GM19468 (cell line): Measurements from ENCODE around the gene PCSK6.
"Not testable (repeated sequence)": the region's sequence is repeated elsewhere in the genome, so short reads cannot be mapped to it uniquely, and the experiment has no call there.

Experiments used
- ATAC-seq: cut with Tn5 transposase; IDR thresholded peaks from one replicate; pipeline ENCODE4 v1.9.1; 2021; ENCODE audit warnings: mild to moderate bottlenecking, moderate library complexity, moderate number of reproducible peaks; ENCODE audit not compliant: unreplicated experiment; ENCODE audit errors: extremely low read depth

Gene PCSK6

GRCh38 chr15:101469520-101470288 lies 19.8 kb downstream of the PCSK6 start:
- no peak for ATAC-seq

- no peak for ATAC-seq
These were observed 23.3 kb downstream of the PCSK6 start for GRCh38 chr15:101466188-101466587.

GRCh38 chr15:101464999-101465669 lies 24.4 kb downstream of the PCSK6 start:
- no peak for ATAC-seq

GRCh38 chr15:101464256-101464998 lies 25.1 kb downstream of the PCSK6 start:
- ATAC-seq: no peak

GRCh38 chr15:101463696-101464095 lies 25.8 kb downstream of the PCSK6 start:
- not testable (repeated sequence) for ATAC-seq

- no peak for ATAC-seq
These were observed 26.2 kb downstream of the PCSK6 start for GRCh38 chr15:101463270-101463669.

DNA sequence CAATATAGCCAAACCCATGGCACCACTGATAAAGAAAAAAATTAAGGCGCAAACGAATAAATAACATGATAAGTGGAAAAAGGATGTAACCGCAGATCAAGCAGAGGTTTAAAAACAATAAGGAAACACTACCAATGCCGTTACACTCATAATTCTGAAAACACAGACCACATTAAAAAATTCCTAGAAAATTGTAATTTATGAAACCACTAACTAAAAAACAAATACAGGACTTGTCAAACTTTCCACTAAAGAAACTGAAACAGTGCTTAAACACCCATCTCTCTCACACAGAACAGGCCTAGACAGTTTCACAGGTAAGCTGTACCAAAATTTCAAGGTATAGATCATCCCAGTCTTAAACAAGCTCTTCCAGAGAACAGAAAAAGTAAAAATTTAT lies 28.4 kb downstream of the PCSK6 start:
- no peak for ATAC-seq

DNA sequence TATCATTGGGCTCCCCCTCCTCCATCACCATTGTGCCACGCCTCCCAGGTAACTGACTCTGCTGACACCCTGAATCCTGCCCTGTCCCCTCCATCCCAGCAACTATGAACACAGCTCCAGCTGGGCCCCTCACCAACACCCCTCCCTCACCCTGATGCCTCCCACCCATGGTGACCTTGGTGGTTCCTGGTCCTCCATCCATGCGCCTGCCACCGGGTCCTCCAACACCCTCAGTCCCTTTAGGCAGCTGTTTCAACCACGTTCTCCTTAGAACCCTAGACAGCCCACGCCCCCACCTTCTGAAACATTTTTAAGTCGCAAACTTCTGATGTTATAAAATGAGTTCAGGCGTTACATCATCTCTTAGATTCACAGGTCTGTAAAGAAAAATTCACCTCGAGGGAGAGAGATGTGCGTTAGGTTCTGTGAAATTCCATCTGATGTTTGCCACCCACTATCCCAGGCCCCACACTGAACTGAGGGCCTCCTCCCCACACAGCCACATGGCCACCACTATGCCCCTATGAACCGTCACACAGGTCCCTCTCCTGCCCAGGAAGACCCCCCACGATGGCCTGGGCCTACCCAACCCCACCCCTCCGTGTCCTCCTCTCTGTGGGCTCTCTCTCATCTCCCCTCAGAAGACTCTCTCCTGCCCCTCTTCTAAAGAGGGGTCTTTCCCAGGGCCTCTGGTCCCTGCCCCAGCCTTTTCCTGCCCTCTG lies 29.8 kb downstream of the PCSK6 start:
- ATAC-seq: no peak

- ATAC-seq: no peak
These were observed 30.5 kb downstream of the PCSK6 start for GRCh38 chr15:101458908-101459578.

GRCh38 chr15:101458158-101458900 lies 31.2 kb downstream of the PCSK6 start:
- no peak for ATAC-seq

DNA sequence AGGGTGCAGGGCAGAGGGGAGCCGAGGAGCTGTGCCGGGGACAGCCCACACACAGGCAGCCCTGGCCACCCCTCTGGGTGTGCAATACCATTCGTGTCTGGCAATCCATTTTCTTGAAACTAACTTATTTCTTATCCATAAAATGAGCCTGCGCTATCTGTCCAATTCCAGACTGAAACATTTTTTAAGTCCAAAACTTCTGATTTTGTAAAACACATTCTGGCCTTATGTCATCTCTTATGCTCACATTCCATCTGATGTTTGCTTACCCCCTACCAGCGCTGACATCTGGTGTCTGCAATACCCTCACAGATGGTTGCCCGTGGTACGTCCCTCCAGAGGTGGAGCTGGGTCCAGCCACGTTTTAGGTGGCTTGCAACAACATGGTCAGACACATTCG lies 31.8 kb downstream of the PCSK6 start:
- no peak for ATAC-seq

- ATAC-seq: no peak
These were observed 33.3 kb downstream of the PCSK6 start for GRCh38 chr15:101456057-101456739.

- ATAC-seq: no peak
These were observed 34.0 kb downstream of the PCSK6 start for GRCh38 chr15:101455291-101456025.

DNA sequence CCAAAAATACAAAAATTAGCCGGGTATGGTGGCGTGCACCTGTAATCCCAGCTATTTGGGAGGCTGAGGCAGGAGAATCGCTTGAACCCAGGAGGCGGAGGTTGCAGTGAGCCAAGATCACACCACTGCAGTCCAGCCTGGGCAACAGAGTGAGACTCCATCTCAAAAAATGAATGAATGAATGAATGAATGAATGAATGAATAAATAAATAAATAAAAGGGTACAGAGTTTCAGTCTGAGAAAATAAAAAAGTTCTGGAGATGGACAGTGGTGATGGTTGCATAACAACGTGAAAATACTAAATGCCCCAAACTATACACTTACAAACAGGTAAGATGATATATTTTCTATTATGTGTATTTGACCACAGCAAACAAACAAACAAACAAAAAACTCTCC lies 34.7 kb downstream of the PCSK6 start:
- not testable (repeated sequence) for ATAC-seq

- ATAC-seq: no peak
These were observed 35.1 kb downstream of the PCSK6 start for GRCh38 chr15:101454365-101454764.

DNA sequence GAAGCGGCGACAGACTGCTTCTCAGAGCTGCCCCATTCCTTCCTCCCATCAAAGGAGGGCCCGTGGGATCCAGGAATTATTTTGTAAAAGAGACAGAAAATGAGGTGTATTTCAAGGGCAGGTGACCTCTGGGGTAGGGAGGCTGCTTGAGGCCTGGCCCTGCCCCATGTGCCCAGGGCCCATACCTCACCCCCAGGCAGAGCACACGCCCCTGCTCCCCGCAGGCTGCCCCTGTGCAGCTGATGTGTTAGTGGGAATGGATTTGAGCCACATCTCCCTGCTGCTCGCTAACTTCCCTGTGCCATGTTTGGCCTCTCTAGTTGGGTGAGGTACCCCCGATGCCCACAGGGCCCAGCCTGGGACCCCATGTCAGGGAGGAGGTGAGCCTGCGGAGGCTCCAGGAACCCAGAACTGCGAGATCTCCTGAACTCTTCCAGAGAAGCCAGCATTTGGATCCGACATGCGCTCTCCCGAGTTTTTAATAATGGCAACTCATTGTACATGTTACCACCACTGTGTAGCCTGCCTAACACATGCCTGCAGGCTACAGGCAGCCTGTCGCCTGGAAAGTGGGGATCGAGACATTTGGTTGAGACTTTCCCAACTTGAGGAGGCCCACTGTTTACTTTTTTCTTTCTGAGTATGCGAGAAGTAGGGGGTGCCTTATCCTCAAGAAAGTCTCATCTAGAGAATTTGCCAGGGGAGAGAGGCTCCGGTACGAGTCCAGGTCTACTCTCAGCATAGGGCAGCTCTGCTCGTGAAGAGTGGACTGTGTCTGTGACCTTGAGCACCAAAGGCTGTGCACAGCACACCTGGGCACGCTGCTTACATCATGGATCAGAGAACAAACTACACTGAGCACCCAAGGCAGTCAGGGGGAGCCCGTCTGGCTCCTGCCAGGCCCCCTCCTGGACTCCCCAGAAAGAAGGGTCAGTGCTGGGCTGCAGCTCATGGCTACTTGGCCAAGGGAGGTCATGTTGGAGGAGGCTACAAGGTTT lies 36.1 kb downstream of the PCSK6 start:
- no peak for ATAC-seq

- no peak for ATAC-seq
These were observed 36.9 kb downstream of the PCSK6 start for GRCh38 chr15:101452572-101452971.
